GM18511 (cell line): ENCODE data around the gene OR10K2.

Source experiments
- ATAC-seq: cut with Tn5 transposase; IDR thresholded peaks from one replicate; pipeline ENCODE4 v1.9.1; 2021; ENCODE audit warnings: mild to moderate bottlenecking, moderate library complexity; ENCODE audit not compliant: unreplicated experiment

OR10K2 gene

DNA sequence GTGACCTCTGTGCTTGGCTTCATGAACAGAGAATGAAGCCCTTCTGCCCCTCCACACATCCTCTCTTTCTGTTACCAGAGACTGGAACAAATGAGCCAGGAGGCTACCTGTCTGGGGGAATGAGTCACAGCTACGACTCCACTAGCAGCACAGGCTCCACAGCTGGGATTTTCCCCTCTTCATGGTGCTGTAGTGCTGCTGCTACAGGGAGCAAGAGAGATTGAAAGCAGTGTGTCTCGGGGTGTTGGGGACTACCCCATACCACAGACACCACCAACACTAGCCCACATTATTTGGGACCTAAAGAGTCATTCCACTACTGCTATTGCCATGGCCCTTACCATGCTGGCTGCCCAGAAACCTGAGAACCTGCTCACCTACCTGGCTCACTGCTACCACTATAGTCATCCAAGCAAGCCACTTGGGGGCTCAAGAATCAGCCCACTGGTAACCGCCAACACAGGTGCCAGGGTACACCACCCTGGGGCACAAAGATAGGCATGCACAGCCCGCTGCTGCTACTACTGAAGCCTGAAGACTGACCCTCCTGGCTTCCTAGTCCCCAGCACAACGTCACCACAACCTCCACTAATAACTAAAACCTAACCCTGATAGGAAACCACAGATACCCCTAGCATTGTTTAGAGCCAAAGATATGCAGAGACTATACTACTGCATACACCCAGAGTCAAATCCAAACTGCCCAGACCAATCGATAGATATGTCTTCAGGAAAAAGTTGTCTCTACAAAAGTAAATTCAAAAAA lies 54.7 kb downstream of the OR10K2 start:
- peak; percentile 99 for ATAC-seq
